GM19023 (cell line): ENCODE measurements around the gene LTBP1.

Experiments used
- ATAC-seq: cut with Tn5 transposase; IDR thresholded peaks from one replicate; pipeline ENCODE4 v1.9.1; 2021; ENCODE audit warnings: mild to moderate bottlenecking, moderate library complexity; ENCODE audit not compliant: unreplicated experiment

LTBP1 gene

GRCh38 chr2:33242845-33243244 is 296.1 kb downstream of the LTBP1 start:
- ATAC-seq: no peak

GRCh38 chr2:33246432-33246831 is 299.7 kb downstream of the LTBP1 start:
- ATAC-seq: no peak

GRCh38 chr2:33247365-33247764 is 300.6 kb downstream of the LTBP1 start:
- ATAC-seq: no peak

- no peak for ATAC-seq
These were observed 303.8 kb downstream of the LTBP1 start for GRCh38 chr2:33250417-33251029.

GRCh38 chr2:33256162-33256755 is 309.5 kb downstream of the LTBP1 start:
- ATAC-seq: no peak

- ATAC-seq: no peak
These were observed 311.6 kb downstream of the LTBP1 start for GRCh38 chr2:33258387-33258786.

- no peak for ATAC-seq
These were observed 315.3 kb downstream of the LTBP1 start for GRCh38 chr2:33262097-33262496.

GRCh38 chr2:33264766-33265165 is 318.0 kb downstream of the LTBP1 start:
- no peak for ATAC-seq

- ATAC-seq: no peak
These were observed 319.0 kb downstream of the LTBP1 start for GRCh38 chr2:33265584-33266338.

- ATAC-seq: no peak
These were observed 319.7 kb downstream of the LTBP1 start for GRCh38 chr2:33266467-33266866.

GRCh38 chr2:33267043-33267442 is 320.3 kb downstream of the LTBP1 start:
- ATAC-seq: no peak

GRCh38 chr2:33267756-33268155 is 321.0 kb downstream of the LTBP1 start:
- ATAC-seq: no peak

- no peak for ATAC-seq
These were observed 321.6 kb downstream of the LTBP1 start for GRCh38 chr2:33268246-33268831.

- peak; percentile 88 for ATAC-seq
These were observed 325.2 kb downstream of the LTBP1 start for GRCh38 chr2:33272001-33272400.

GRCh38 chr2:33273479-33273878 is 326.7 kb downstream of the LTBP1 start:
- no peak for ATAC-seq

GRCh38 chr2:33274524-33274923 is 327.8 kb downstream of the LTBP1 start:
- no peak for ATAC-seq

GRCh38 chr2:33275689-33276444 is 329.1 kb downstream of the LTBP1 start:
- no peak for ATAC-seq

- no peak for ATAC-seq
These were observed 330.3 kb downstream of the LTBP1 start for GRCh38 chr2:33277002-33277426.

GRCh38 chr2:33278245-33278943 is 331.6 kb downstream of the LTBP1 start:
- ATAC-seq: no peak

- no peak for ATAC-seq
These were observed 337.5 kb downstream of the LTBP1 start for GRCh38 chr2:33284287-33284686.
